Measurements from ENCODE around the gene MTMR6.

MTMR6 gene

GRCh38 chr13:25286969-25287961, at the start of gene MTMR6:
TSS of gene MTMR6 (minus strand) at chr13:25287488. CDS start at chr13:25287247, 241 bp downstream.
- DNase-seq: peak; percentile 81

GRCh38 chr13:25335856-25336255, 48.6 kb upstream of the MTMR6 start:
- no peak for DNase-seq

GRCh38 chr13:25330541-25330940, 43.3 kb upstream of the MTMR6 start:
- DNase-seq: peak; percentile 25

GRCh38 chr13:25329706-25330105, 42.4 kb upstream of the MTMR6 start:
- DNase-seq: peak; percentile 57

GRCh38 chr13:25324100-25324499, 36.8 kb upstream of the MTMR6 start:
- DNase-seq: no peak

- peak; percentile 24 for DNase-seq
Observed at GRCh38 chr13:25319771-25320170, 32.5 kb upstream of the MTMR6 start.

GRCh38 chr13:25318946-25319345, 31.7 kb upstream of the MTMR6 start:
- peak; percentile 75 for DNase-seq

- no peak for DNase-seq
Observed at GRCh38 chr13:25310891-25311290, 23.6 kb upstream of the MTMR6 start.

GRCh38 chr13:25306671-25307464, 19.6 kb upstream of the MTMR6 start:
- DNase-seq: no peak

- no peak for DNase-seq
Observed at GRCh38 chr13:25302121-25302520, 14.8 kb upstream of the MTMR6 start.

GRCh38 chr13:25301347-25302113, 14.2 kb upstream of the MTMR6 start, which contains the start of gene NUP58:
TSS of gene NUP58 (plus strand) at chr13:25301625. CDS start at chr13:25301774, 149 bp downstream.
- peak; percentile 94 for DNase-seq

GRCh38 chr13:25300861-25301346, 13.6 kb upstream of the MTMR6 start:
- no peak for DNase-seq

- DNase-seq: no peak
Observed at GRCh38 chr13:25295701-25296100, 8.4 kb upstream of the MTMR6 start.

GRCh38 chr13:25295228-25295627, 7.9 kb upstream of the MTMR6 start:
- DNase-seq: no peak

GRCh38 chr13:25292301-25292700, 5.0 kb upstream of the MTMR6 start:
- peak; percentile 7 for DNase-seq

- DNase-seq: no peak
Observed at GRCh38 chr13:25291691-25292090, 4.4 kb upstream of the MTMR6 start.

GRCh38 chr13:25288966-25289365, 1.7 kb upstream of the MTMR6 start:
- DNase-seq: no peak

GRCh38 chr13:25286308-25286968, 850 bp downstream of the MTMR6 start:
- DNase-seq: peak; percentile 47

GRCh38 chr13:25281935-25282332, 5.4 kb downstream of the MTMR6 start:
- no peak for DNase-seq

GRCh38 chr13:25281193-25281934, 5.9 kb downstream of the MTMR6 start:
- no peak for DNase-seq

- DNase-seq: no peak
Observed at GRCh38 chr13:25280396-25280795, 6.9 kb downstream of the MTMR6 start.
